GM21717 (cell line): ENCODE results near the gene CXXC4.

Source experiments
- ATAC-seq: cut with Tn5 transposase; IDR thresholded peaks from one replicate; pipeline ENCODE4 v1.9.1; 2021; ENCODE audit warnings: mild to moderate bottlenecking, moderate library complexity; ENCODE audit not compliant: unreplicated experiment

The CXXC4 gene

DNA sequence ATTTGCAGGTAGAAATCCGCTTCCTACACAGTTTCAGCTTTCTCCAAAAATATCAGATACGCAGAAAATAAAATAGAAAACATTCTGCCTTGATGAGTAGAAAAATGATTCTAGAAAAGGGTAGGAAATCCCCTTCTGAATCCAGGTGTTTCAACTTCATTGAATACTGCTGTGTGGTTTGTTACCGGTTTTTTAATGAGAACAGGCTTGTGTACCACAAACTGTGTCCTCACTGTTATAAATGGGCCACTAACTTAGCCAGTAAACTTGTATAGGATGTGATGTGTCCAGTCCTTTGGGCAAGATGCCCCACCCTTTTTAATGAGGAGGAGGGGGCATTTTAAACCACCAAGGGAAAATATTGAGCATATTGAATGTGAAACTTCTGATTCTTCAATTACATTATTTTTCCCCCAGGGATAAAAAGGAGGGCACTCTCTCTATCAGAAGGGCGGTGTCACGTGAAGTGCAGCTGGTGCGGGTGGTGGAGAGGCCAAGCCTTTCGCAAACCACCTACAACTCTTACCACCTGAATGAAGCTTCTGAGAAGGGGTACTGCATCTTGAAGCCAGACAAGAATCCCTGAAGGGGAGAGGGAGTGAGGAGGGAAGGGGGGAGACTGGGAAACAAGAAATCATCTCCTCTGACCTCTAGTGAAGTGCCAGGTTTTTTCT lies 4.5 kb downstream of the CXXC4 start:
- ATAC-seq = peak; percentile 41

DNA sequence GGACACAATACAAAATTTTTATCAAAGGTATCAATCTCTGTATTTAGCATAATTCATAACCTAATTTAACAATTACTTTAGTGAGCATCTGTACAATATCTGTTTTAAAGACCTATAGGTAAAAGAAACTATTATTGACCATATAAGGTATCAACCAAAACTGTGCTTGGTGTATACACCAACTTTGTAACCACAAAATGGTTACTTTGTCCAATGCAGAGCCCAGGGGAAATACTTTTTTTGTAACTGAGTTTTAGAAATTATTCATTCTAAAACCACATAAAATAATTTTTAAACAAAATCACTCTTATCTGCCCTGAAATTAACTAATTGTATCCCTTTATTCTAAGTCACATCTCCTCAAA lies 5.0 kb downstream of the CXXC4 start:
- peak; percentile 25 for ATAC-seq

DNA sequence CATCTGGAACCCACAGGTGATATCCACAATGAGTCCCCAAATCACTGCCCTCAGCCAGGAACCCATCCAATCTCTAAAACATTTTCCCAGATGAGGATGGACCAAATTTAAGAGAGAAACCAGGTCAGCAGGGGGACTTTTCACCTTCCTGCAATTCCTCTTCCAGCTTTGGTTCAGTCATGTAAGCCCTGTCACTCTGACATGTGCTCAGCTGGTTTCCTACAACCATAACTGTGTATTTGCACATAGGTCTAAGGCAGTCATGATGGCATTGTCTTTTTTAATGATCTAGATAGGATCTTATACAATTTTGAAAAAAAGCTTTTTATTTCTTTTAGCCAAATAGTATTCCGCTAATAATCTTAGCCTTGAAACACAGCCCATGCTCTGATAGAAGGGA lies 6.5 kb downstream of the CXXC4 start:
- ATAC-seq = no peak

DNA sequence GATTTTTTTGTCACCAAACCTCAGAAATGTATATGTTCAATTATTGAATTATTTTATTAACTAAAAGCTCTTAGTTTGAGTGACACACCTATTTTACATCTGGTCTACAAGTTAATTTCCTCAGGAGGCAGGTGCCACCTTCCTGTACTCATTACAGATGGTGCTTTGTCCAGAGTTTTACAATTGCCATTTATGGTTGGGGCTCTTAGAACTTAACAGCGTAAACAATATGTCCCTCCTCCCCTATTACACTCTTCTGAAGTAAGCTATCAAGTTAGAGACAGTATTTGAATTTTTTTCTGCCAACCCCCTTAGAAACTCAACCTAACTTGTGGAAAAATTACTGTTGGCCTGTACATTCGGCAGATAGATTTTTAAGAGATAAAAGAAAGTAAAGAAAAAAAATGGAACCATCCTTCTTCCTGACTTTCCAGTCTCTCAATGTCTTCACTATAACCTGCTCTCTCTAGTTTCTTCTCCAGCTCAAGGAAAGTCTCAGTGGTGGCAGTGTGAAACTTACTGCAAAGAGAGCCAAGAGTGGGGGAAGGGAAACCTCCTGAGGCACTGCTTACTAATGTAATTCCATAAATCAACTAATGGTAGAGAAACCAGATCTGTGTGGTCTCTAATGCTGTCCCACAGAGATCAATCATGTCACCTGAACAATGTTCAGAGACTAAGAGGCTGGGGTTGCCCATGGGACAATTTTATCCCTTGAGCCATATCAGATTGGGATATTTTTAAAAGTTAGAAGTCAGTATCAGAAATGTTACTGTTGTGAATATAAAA lies 7.8 kb downstream of the CXXC4 start:
- ATAC-seq = no peak

DNA sequence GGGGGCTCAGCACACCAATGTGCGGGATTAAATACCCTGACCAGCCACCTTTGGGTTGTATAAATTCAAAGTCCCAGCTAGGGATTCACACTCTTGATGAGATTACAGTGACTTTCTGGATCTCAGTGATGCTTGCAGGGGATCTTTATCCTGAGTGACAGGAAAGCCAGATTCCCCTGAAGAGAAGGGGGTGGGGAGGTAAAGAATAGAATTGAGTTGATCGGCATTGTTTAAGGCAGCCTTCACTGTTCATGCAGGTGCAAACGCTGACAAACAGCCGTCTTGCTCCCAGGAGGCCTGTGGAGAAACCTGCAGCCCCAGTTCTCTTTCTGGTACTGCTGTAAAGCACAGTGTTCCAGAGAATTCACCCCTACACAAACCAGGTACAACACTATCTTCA lies 19.0 kb downstream of the CXXC4 start:
- no peak for ATAC-seq

DNA sequence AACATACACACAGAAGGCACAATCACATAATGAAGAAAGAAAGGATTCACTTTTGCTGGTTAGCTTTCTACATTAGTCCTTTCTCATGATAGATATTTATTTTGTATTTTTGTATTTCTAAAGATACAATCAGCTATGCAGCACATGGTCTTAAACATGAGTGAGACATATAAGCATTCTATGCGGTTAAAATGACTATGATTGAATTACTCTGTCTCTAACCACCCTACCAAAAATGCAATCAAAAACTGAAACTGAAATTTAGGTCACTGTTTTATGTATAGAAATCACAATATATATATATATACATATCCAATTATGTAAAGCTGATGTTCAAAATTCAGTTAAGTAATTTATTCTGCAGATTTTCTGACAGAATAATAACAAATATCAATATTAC lies 21.9 kb downstream of the CXXC4 start:
- ATAC-seq = no peak

DNA sequence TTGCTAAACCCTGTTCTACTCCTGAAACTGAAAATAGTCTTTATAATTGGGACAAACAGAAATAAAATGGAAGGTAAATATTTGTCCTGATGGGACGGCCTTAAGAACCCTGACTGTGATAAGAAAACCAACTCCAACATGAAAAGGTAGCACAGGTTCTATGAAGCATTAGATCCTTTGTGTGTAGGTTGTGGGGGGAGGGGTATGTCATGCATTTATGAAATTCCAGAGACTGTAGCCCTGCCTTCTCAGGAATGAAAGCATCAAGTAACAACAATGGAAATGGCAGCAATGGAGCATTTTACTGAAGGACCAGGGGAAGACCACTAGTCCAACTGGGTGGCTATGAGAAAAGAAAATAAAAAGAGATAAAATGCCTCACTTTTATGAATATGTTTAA lies 23.9 kb downstream of the CXXC4 start:
- ATAC-seq = no peak

DNA sequence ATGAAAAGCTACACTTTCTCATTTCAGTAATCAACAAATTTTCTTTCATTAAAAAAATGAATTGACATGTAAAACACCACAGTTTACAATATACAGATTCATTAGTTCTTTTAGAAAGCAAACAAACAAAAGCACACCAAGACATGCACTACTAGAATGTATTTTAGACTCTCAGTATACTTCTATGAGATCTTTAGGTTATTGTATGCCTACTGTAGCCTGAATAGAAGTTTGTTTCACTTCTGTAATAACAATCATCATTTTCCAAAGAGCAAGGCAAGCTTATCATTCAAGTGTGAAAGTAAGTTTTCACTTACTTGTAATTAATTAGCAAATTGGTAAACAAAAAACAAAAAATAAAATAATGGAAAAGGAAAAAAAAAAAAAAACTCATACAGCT lies 24.9 kb downstream of the CXXC4 start:
- no peak for ATAC-seq

DNA sequence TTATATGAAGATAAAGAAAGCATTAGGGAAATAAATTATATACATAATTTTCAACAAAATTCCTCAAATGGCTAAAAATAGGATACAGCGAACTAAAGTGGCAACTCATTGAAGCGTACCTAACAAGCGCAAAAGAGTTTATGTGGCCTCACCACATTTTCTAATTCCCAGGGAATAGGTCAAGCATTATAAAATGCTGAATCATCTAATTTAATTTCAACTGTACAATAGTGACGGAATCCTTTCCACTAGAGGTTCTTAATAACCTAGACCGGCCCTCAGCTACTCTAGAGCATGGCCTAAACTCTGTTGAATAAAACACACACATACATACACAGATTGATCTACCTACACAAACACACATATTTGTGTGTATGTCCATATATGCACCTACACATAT lies 29.1 kb downstream of the CXXC4 start:
- ATAC-seq = no peak

DNA sequence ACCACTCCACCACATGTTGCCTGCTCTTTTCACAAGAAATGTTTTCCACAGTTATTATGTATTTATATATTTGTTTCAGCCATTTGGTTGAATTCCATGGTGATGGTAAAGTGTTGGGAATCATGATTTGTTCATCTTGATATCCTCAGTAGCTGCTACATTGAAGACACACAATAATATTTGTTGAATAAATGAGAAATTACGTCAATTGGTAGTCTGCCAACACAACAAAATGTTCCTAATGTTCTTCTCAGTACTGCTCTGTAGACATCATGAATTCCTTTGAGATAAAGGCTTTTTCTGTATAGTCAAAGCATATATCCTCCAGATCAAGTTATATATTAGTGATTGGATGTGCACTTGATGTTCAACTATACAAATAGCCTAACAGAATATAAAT lies 29.5 kb downstream of the CXXC4 start:
- no peak for ATAC-seq

DNA sequence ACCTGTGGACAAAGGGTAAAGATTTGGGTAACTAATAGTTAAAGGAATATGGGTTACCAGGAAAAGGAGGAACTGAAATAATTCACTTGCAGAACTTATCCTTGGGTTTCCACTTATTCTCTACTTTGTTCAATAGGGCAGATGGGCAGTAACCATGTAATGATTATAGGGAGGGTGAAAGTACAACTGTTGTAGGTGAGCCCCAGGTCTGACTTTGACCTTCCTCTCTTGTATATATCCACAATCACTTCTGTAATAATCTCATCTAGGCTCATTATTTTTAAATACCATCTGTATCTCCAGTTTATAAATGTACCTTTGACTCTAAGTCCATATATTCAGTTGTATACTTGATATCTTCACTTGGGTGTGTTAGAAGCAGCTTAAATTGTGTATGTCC lies 32.1 kb downstream of the CXXC4 start:
- no peak for ATAC-seq

DNA sequence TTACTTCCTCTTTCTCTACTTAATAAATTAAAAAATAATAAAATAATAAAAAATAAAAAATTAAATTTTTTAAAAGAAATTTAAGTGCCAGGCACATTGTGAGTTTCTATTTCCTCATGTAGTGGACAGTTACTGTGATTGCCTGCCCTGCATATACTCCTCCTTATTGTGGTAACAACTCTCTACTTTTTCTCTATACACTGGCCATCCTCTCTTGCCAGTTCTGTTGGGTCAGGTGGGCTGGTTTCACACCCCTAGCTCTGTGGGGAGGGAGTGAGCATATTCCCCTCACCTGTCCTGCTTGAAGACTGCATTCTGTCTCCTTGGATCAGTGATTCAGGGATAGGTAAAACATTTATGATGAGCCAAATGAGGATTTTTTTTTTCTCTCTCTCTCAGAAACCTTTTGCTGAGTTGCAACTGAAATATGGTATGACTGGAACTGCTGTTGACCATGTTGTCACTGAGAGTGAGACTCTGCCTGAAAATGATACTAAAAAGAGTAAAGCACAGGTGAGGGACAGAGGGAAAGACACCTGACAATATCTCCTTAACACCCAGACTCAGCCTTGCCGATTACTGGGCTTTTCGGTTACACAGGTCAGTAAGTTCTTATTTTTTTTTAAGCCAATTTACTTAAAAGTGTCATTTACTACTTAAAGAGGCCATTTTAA lies 37.2 kb downstream of the CXXC4 start:
- ATAC-seq = peak; percentile 93

DNA sequence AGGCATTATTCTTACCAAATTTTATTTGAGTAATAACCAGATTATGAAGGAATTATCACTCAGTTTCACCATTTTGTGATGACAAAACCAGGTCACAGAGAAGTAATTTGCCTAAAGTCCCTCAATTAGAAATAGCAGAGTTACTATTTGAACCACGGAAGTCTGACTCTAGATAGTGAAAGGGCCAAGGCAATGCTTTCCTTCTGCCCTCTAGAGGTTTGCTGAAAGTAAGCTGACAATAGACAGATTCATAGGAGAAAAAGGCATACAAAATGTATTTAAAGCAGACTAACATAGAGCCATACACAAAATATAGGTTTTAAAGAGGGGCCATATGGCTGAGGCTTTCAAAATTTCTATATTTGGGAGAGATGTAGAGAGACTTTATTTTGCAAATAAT lies 43.1 kb downstream of the CXXC4 start:
- peak; percentile 66 for ATAC-seq

DNA sequence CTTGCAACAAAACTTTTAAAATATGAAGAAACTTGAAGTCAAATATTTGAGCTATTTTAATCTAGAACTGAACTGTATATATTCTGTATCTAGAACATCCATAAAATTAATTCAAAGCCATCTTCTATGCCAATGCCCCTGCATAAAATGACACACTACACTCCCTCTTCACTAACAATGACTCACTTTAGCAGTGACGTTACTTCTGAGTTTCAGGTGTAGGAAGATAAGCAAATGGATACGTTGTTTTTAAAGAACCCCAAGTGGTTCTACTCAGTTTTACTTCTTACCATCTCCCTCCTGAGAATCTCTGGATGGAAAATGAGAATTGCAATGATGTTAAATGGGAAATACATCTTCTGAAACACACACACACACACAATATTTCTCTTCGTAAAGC lies 45.2 kb downstream of the CXXC4 start:
- ATAC-seq = no peak

DNA sequence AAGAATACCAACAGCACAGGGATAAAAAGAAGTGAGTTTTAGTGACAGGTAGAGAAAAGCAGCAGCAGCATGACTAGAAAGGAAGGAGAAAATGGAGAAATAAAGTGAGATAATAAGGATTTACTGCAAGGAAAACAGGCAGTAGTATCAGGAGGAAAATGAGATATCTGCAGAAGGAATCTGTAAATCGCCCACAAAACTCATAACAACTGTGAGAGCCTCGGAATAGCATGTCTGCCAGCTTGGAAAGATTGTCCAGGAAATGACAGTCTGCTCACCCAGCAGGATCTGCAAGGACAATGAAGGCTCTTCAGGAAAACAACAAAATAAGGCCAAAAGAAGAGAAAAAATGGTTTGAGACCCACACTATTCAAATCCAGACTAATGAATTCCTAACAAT lies 47.4 kb downstream of the CXXC4 start:
- ATAC-seq = no peak

DNA sequence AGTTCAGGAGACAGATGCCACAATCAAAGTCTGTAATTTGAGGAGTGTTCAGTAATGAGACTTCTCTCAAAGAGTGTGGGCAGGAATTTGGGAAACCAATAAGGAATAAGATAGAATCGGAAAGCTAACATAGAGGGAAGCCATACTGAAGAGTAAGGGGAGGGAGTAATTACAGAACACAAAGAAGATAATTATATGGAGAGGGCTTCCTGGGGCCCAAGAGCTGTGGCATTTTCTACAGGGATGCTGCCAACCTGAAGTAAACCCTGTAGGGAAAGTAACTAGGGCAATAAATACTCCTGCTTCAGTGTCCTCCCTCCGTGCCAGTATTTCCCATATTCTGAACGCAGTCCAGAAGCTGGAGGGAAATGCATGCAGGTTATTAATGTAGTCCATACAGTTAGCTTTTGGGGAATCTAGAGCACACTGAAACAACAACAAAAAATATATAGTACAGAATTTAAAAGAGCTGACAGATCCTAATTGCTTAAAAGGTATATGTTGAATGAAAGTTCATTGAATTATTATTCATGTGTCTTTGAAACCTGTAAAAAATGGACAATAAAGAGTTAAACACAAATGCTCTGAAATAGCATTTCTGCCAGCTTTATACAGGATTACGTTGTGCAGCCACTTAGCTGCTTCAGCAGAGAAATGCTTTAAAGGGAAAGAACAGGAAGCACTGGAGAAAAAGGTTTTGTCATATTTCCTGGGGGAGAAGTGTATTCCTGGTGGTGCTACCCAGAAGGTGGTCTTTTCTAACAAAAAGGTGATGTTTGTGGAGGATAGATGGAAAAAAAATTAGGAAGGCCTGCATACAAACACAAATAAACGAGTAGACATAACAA lies 48.0 kb downstream of the CXXC4 start:
- ATAC-seq = no peak

DNA sequence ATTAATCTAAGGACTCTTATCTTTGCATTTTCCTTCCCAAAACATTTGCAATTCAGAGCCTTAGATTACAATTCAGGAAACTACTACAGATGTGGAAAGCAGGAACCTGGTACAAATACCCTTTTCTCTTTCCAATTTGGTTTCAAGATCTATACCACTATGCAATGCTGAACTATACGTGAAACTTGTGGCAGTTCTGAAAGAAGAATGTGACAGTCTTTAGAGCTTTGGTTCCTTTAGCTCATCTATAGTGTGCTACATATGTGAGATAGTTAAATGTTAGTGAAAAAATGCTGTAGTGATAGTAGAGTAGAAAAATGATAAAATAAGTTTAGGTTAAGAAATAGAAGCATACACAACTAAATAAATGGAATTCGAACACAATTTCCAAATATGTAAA lies 50.0 kb downstream of the CXXC4 start:
- no peak for ATAC-seq

DNA sequence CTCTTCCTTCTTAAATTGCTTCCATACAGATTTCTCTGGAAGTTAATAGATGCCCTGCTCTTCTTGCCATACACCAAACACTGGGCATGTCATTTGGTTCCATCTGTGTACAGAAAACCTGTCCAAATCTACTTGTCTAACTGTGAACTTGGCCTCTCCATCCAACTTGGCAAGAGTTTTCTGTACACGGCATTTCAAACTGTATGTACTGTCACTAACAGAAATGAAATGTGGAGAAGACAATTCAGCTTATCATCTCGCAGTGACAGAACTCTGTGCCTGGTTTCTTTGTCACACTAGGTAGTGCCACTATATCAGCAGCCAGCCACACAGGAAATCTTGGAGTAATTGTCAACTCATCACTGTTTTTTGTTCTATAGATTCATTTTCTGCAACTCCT lies 58.2 kb downstream of the CXXC4 start:
- ATAC-seq = no peak

DNA sequence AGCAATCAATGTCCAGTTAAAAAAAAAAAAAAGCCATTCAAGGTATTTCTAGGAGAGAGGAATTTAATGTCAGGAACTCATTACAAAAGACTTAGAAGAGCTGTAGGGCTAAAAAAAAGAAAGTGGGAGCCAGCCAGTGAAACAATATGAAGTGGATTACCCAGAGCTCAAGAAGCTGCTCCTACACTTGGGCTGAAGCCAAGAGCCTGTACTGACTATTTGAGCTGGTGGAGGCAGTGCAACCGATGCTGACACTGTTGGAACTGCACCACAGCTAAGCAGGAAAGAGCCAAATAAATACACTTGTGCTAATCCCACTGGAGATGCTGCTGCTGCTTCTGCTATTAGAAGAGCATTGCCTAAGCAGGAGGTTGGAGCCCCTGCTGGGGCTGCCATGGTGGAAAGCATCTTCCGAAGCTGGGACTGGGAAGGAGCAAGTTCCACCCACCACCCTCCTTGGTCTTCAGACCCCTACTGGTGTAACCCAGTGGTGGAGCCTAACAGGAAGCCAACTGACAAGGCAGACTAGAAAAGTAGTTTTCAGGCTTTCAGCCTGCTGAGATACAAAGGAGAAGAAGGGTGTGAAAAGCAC lies 65.4 kb downstream of the CXXC4 start:
- ATAC-seq = no peak

DNA sequence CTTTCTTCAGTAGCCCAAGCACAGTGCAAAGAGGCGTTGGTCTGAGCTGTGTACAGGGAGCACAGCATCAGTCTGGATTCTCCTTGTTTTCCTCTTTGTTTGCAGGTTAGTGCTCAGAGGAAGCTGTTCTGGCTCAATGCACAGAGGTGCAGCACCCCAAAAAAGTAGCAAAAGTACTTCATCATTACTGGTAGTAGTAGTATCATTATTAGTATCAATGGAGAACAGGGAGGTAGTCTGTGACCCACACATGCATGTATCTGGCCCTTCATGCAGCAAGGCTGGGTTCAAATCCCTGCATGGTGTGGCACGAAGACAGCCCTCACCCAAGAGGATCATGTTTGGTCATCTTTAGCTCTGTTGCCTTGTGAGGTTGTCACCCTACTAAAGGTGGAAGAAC lies 68.7 kb downstream of the CXXC4 start:
- ATAC-seq = no peak

DNA sequence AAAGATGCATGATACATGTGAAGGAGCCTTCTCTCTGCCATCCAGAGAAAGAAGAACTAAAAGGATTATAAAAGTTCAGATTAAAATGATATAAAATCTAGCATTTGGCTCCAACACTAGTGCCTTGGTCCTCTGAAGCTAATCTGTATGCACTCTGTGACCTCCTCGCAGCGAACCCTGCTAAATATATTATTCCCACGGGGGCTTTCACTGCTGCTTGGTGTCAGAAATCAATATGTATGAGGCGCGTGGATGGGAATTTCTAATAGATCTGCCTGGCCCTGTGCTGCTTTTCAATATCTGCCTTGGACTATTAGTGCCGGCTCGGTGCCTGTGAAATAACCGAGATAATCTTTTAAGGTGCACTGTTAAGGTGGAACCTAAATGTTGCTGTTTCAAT lies 69.7 kb downstream of the CXXC4 start:
- no peak for ATAC-seq
